Natural killer cell treated with Interleukin-12 subunit alpha and Interleukin-12 subunit beta and Interleukin-15 and Interleukin-18, amount 100 ng/mL, for 72 hours (primary cell): ENCODE measurements around the gene JAG2. TPM values are rescaled to one million over a fixed set of nuclear protein-coding genes. Genes with fewer than 3 reads are reported as not detected.

ENCODE experiments used
- ATAC-seq, 2 donors: fragments of 150-1000 bp; cut with Tn5 transposase in 1 of 2; sonication (Bioruptor Pico), chemical (Tn5 transposase) in 1 of 2; 2 replicates each; pipeline ENCODE4 v1.10.0; 2021
- DNase-seq: peaks from one replicate; pipeline ENCODE4 v3.0.0; 2022; ENCODE audit warnings: low spot score
- H3K27ac Mint-ChIP-seq, 2 donors: 1 replicate in 1 of 2; 2 replicates in 1 of 2; pipeline ENCODE4 v1.8.0; 2022; ENCODE audit warnings: mixed read lengths in 2 of 2, mild to moderate bottlenecking in 1 of 2, moderate library complexity in 1 of 2
- H3K27me3 Mint-ChIP-seq, 2 donors: 1 replicate in 1 of 2; 2 replicates in 1 of 2; pipeline ENCODE4 v1.8.0; 2022; ENCODE audit warnings: mixed read lengths in 2 of 2
- H3K36me3 Mint-ChIP-seq: one replicate; pipeline ENCODE4 v1.8.0; 2022; ENCODE audit warnings: mixed read lengths
- H3K4me1 Mint-ChIP-seq, 2 donors: 1 replicate in 1 of 2; 2 replicates in 1 of 2; pipeline ENCODE4 v1.8.0; 2022; ENCODE audit warnings: low read depth in 2 of 2, mixed read lengths in 2 of 2, mild to moderate bottlenecking in 1 of 2
- H3K4me3 Mint-ChIP-seq: one replicate; pipeline ENCODE4 v1.8.0; 2022; ENCODE audit warnings: mixed read lengths
- H3K9me3 Mint-ChIP-seq: 2 replicates; pipeline ENCODE4 v1.8.0; 2022; ENCODE audit warnings: mixed read lengths
- total RNA-seq, 2 donors: library from RNA; stranded (reverse); gene quantifications; one replicate each; pipeline ENCODE4 v1.2.3, GENCODE V29; 2022

Gene JAG2
- total RNA-seq, 2 donors from 2014 or later, result 5.9 to 7.1 TPM

DNA sequence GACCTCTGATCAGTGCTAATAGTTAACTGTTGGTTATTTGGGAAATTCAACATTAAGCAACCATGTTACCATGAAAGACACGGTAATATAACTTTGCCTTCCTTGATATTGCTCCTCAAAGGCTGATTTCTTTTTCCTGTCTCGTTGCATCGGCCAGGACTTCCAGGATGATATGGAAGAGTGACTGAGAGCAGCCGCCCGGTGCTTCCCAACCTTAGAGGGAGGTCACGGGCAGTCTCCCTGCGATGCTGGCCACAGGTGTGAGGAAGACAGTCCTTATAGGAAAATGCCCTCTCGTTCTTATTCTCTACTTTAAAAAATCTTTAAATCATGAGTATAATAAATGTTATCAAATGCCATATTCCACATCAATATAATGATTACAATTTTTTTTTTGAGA lies 70.3 kb downstream of the JAG2 start:
- peaks cover 5% of the 10 kb centered on the region for H3K36me3 Mint-ChIP-seq
- H3K27ac Mint-ChIP-seq, result no peak overlapping the region
- DNase-seq (no peak), ATAC-seq (no peak)
- H3K27me3 Mint-ChIP-seq, result peaks cover 14 to 21% of the 10 kb centered on the region in 2 donors
- H3K4me3 Mint-ChIP-seq, result no peak overlapping the region
- no peaks in the 10 kb centered on the region for H3K9me3 Mint-ChIP-seq
- H3K4me1 Mint-ChIP-seq, result peaks cover 11 to 13% of the 10 kb centered on the region in 2 donors

DNA sequence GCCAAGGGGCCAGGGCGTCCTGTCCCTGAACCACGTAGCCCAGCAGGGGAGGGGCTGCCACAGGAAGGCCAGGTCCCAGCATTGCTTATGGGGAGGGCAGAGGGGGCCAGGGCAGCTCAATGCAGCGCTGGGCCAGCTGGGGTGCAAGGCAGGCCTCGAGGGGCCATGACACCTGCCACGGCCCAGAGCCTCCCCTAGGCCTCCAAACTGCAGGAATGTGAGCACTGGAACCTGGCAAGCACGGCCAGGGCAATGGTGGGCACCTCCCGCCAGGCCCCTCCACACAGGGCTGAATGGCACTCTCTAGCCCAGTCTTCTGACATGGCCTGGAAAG lies 70.8 kb downstream of the JAG2 start:
- peaks cover 11 to 16% of the 10 kb centered on the region in 2 donors for H3K4me1 Mint-ChIP-seq
- no peak overlapping the region for H3K27ac Mint-ChIP-seq
- DNase-seq (no peak), ATAC-seq (no peak)
- no peak overlapping the region for H3K4me3 Mint-ChIP-seq
- H3K9me3 Mint-ChIP-seq, result no peaks in the 10 kb centered on the region
- H3K36me3 Mint-ChIP-seq, result peaks cover 5% of the 10 kb centered on the region
- H3K27me3 Mint-ChIP-seq, result peaks cover 8 to 19% of the 10 kb centered on the region in 2 donors

DNA sequence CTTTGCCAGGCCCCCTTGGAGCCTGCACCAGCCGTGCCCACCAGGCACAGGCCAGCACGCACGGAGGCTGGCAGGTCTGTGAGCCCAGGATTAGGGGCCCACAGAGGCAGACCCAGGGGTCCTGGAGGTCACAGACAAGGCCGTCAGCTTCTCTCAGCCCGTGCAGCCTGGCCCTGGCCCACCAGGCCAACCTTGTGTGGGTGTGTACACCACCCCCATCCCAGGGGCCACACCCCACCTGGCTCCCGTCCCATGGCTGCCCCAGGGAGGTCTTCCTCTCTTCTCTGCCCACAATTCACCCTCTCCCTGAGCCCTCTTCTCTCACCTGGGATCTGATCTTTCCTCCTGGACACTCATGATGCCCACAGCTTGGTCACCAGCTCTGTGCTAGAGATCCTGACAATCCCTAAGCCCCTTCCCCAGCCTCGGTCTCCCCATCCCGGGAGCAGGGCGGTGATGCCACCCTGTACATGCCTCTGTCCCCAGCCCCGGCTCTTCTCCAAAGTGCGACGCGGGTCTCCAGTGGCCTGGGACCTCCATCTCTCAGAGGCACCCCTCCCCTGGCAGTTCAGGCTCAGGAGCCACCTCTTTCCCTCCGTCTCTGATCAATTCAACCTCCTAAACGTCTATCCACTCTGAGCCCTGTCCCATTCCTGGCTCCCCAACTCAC lies 72.2 kb downstream of the JAG2 start:
- Mint-ChIP-seq H3K27me3 (peaks cover 7 to 15% of the 10 kb centered on the region in 2 donors), H3K27ac (no peak overlapping the region), H3K4me1 (peaks cover 11 to 17% of the 10 kb centered on the region in 2 donors), H3K9me3 (no peaks in the 10 kb centered on the region), H3K4me3 (no peak overlapping the region), H3K36me3 (peaks cover 5% of the 10 kb centered on the region)
- DNase-seq (no peak), ATAC-seq (no peak)

DNA sequence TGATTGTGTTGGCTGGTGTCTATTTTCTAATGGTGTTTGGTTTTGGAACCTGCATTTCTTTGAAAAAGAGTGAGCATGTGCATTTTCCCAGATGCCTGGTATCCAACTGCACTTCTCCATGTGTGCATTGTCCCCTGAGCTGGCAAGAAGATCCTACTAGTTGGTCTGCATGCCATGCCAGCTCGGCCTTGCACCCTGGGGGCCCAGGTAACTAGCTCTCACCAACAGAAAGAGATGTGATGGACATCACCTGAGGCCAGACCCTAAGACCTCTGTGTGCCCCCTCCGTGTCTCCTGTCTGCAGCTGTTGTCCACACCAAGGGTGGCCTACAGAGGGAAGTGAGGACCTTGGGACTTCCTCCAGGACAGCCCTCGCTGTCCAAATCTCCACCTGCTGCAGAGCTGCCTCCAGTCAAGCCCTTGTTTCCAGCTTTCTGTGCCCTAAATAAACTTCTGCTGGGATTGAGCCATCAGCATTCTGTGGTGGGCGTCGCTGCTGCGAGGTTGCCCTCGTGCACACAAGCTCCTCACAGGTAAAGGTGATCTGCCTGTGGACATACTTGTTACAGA lies 73.3 kb downstream of the JAG2 start:
- Mint-ChIP-seq H3K4me3 (peak overlapping the region; percentile 60), H3K4me1 (peaks cover 11 to 21% of the 10 kb centered on the region in 2 donors), H3K36me3 (peaks cover 5% of the 10 kb centered on the region), H3K27ac (no peak overlapping the region), H3K9me3 (no peaks in the 10 kb centered on the region), H3K27me3 (peaks cover 7 to 15% of the 10 kb centered on the region in 2 donors)
- ATAC-seq (no peak), DNase-seq (no peak)

DNA sequence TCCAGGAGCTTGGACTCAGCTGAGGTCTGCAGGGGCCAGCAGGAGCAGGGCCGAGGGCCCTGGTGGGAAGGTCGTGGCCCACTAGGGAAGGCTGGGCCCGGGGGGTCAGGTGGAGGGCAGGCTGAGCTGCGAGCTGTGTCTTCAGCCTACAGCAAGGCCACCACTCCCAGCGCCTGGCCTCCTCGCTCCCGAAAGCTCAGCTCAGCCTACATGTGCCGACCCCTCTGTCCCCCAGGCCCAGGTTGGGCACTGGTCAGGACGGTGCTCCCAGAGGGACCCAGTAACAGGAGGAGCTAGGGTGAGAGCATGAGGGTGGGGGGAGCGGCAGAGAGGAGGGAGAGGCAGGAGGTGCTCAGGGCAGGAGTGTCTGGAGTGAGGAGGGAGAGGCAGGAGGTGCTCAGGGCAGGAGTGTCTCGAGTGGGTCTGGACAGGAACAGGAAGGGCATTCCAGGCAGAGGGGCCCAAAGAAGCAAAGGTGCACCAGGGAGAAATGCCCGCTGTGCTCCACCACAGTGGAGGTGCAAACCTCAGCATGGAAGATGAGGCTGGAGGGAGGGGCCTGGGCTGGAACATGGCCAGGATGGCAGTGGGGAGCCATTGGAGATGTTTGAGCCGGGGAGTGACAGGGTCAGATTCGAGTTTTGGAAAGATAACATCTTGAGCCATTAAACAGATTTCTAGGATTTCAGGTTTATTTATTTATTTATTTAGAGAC lies 74.2 kb downstream of the JAG2 start:
- no peaks in the 10 kb centered on the region for H3K9me3 Mint-ChIP-seq
- peaks cover 6 to 19% of the 10 kb centered on the region in 2 donors for H3K4me1 Mint-ChIP-seq
- peaks cover under 1 to 12% of the 10 kb centered on the region in 2 donors for H3K27me3 Mint-ChIP-seq
- peak overlapping the region; percentile 60 for H3K4me3 Mint-ChIP-seq
- no peaks in the 10 kb centered on the region for H3K36me3 Mint-ChIP-seq
- H3K27ac Mint-ChIP-seq, result no peak overlapping the region
- DNase-seq, result no peak
- no peak for ATAC-seq

DNA sequence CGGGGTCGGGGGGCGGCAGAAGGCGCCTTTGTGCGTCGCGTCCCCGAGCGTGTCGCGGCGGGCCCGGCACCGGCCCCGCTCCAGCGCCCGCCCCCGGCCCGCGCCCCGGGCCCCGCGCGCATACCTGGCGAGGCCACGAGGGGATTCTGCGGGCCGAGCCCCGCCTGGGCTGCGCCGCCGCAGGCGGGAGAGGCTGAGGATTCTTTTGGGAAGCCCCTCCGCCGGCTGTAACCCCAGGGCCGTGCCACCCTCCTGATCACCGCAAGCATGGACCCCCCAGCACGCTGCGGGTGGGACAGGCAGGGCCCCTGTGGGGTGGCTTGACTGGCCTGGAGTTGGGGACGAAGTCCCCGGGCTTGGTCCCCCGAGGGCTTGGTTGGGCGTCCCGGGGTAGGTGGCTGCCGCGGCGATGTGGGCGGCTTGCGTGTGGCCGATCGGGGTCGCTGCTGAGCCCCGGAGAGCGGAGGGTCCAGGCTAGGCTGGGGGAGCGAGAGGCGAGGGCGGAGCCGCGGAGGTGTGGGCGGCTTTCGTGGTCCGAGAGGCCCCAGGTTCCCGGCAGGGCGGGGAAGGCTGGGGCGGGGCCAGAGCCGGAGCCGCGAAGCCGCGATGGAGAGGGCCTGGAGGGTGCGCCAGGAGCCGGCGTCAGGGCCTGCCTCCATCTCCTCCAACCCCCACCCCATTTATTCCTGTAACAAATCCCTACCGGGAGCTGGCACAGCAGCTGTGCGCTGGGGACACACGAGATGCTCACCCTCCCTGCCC lies 75.0 kb downstream of the JAG2 start:
- DNase-seq (peak; percentile 90), ATAC-seq (peak; percentile 87 to 91)
- Mint-ChIP-seq H3K36me3 (no peaks in the 10 kb centered on the region), H3K9me3 (no peaks in the 10 kb centered on the region), H3K4me1 (peaks cover 6 to 21% of the 10 kb centered on the region in 2 donors), H3K4me3 (peak overlapping the region; percentile 60), H3K27ac (no peak overlapping the region), H3K27me3 (peaks cover 0 to 8% of the 10 kb centered on the region in 2 donors)

DNA sequence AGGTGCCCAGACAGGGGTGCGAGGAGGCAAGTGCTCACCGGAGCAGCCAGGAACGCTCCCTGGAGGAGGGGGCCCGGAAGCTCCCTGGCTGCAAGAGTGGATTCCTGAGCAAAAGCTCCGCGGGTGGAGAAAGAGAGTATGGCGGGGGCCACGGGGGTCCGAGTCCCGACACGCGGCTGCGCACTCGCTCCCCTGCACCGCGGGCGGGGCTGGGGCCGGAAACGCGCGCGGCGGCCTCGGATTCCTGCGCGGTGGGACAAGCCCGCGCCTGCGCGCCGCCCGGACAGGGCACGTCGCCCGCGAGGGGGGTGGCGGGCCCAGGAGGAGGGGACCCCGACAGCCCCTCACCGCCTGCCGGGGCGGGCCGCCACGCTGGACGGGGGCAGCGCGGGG lies 75.5 kb downstream of the JAG2 start:
- peak overlapping the region; percentile 71 for H3K4me3 Mint-ChIP-seq
- H3K36me3 Mint-ChIP-seq, result no peaks in the 10 kb centered on the region
- peak; percentile 82 for DNase-seq
- peaks cover 0 to 6% of the 10 kb centered on the region in 2 donors for H3K27me3 Mint-ChIP-seq
- H3K27ac Mint-ChIP-seq, result peak overlapping the region; percentile 47 to 65
- ATAC-seq, result peak; percentile 72 to 79
- H3K9me3 Mint-ChIP-seq, result no peaks in the 10 kb centered on the region
- H3K4me1 Mint-ChIP-seq, result peaks cover 6 to 23% of the 10 kb centered on the region in 2 donors

DNA sequence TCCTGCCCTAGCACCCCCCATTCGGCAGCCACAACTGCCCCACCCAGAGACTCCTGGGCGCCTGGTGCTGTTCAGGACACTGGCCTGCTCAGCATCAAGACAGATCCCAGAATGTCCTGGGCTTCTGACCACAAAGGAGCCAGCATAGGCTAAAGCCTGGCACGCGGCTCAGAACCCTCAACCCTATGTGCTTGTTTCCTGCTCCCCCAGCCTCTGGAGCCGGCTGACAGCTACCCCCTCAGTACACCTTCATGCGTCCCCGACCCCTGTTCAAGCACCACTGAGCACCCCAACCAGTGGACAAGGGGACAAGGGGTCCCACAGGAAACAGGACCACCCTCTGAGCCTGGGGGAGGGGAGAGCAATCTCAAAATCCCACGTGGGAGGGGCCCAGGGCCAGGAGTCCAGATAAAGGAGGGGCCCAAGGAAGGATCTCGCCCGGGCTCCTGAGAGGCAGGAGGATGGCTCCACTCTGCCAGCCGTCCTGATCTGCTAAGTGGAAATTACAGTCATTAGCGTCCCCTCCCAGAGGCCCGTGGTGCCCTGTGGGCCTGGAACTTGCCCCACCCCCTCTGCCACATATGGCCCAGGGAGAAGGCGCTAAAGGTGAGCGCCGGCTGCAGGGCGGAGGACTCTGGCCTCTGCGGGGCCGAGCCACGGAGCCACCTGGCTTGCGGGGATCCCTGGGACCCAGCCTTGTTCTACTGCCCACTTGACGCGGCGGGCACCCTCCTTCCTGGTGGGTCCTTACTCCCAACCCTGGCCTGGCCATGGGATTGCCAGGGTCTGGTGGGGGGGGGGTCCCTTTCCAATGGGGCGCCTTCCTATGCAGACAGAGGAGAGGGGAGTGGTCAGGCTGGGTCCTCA lies 76.2 kb downstream of the JAG2 start:
- Mint-ChIP-seq H3K4me1 (peaks cover 6 to 23% of the 10 kb centered on the region in 2 donors), H3K4me3 (peak overlapping the region; percentile 71), H3K27me3 (peaks cover 0 to 6% of the 10 kb centered on the region in 2 donors), H3K9me3 (no peaks in the 10 kb centered on the region), H3K36me3 (no peaks in the 10 kb centered on the region), H3K27ac (peak overlapping the region; percentile 47 to 65)
- DNase-seq (no peak), ATAC-seq (no peak)

DNA sequence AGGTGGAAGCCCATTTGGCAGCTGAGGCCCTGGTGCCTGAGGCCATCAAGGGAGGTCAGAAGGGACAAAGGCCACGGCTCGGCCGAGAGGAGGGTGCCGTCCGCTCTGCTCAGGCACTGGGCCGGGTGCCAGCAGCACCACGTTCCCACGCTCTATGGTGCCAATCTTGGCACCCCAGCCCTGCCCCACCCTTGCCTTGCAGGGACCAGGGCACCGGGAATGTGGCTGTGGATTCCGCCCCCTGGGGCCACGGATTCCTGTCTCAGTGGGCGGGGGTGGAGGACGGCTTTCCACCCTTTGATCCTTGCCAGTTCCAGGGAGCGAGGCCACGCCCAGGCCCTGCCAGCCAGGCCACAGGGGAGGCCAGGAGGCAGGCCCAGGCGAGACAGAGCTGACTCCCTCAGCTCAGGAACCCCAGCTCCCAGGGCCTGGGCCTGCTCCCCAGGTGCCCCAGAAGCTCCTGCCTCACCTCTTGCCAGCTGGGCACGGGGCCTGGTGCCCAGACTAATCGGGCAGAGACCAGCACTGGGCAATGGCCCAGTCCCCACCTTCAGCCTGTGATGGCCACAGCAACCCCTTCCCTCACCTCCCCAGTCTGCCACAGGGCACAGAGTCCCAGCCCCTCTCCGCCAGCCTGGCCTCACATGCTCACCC lies 76.9 kb downstream of the JAG2 start:
- H3K27me3 Mint-ChIP-seq, result peaks cover 0 to 4% of the 10 kb centered on the region in 2 donors
- ATAC-seq (no peak), DNase-seq (no peak)
- peaks cover 6 to 26% of the 10 kb centered on the region in 2 donors for H3K4me1 Mint-ChIP-seq
- H3K9me3 Mint-ChIP-seq, result no peaks in the 10 kb centered on the region
- no peaks in the 10 kb centered on the region for H3K36me3 Mint-ChIP-seq
- H3K4me3 Mint-ChIP-seq, result peak overlapping the region; percentile 71
- no peak overlapping the region for H3K27ac Mint-ChIP-seq

DNA sequence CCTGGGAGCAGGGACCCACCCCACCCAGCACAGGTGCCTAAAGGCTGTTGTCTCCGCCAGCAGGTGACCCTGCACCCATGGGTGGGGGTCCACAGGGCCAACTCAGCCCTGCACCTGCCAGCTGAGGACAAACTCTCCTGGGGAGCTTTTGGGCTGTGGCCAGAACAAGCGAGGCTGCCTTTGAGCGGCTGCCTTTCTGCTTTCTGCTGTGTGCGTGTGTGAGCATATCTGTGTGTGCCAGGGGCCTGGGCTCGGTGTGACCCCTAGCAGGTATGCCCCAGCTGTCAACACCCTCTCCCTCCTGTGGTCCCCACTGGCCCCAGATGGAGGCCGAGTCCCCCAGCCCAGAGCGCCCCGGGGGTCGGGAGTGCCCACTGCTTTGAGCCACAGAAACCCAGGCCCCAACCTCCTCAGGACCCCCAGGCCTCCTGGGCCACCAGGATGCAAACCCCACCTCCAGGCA lies 77.5 kb downstream of the JAG2 start:
- Mint-ChIP-seq H3K4me1 (peaks cover 8 to 25% of the 10 kb centered on the region in 2 donors), H3K36me3 (no peaks in the 10 kb centered on the region), H3K27me3 (no peaks in the 10 kb centered on the region), H3K4me3 (no peak overlapping the region), H3K27ac (no peak overlapping the region), H3K9me3 (no peaks in the 10 kb centered on the region)
- no peak for DNase-seq
- ATAC-seq, result no peak
